GM23338 (cell line): ENCODE measurements around the gene LARGE1. TPM values are rescaled to one million over a fixed set of nuclear protein-coding genes. Genes with fewer than 3 reads are reported as not detected.

Experiments
- ATAC-seq: fragments of 200-7000 bp; cut with Tn5 transposase; 3 replicates; pipeline ENCODE4 v1.9.1; 2020
- DNase-seq: peaks from one replicate; pipeline ENCODE4 v3.0.0-alpha.2; 2015; ENCODE audit warnings: low spot score
- H2AFZ ChIP-seq: fragments of 200-600 bp; sonication (generic); 2 replicates; pipeline ENCODE4 v1.8.0; 2016; ENCODE audit warnings: antibody characterized with exemption, mild to moderate bottlenecking, moderate library complexity
- H3F3A ChIP-seq: fragments of 200-600 bp; sonication (generic); replicated peaks from 2 replicates; pipeline ENCODE4 v1.8.0; 2017; ENCODE audit warnings: antibody characterized with exemption, mixed run types, low read depth
- H3K27ac ChIP-seq: fragments of 200-600 bp; sonication (generic); 2 replicates; pipeline ENCODE4 v1.6.1; 2016; ENCODE audit warnings: low read depth
- H3K27me3 ChIP-seq: fragments of 200-600 bp; sonication (generic); 2 replicates; pipeline ENCODE4 v1.8.0; 2016; ENCODE audit warnings: mild to moderate bottlenecking, mixed run types, moderate library complexity; ENCODE audit not compliant: insufficient read depth
- H3K36me3 ChIP-seq: fragments of 200-600 bp; sonication (generic); 2 replicates; pipeline ENCODE4 v1.8.0; 2016; ENCODE audit warnings: mild to moderate bottlenecking; ENCODE audit not compliant: insufficient read depth
- H3K4me1 ChIP-seq: fragments of 200-600 bp; sonication (generic); 2 replicates; pipeline ENCODE4 v1.8.0; 2016; ENCODE audit warnings: mild to moderate bottlenecking, moderate library complexity; ENCODE audit not compliant: insufficient read depth
- H3K4me2 ChIP-seq: fragments of 200-600 bp; sonication (generic); 2 replicates; pipeline ENCODE4 v1.7.1; 2017; ENCODE audit warnings: mixed run types
- H3K4me3 ChIP-seq: fragments of 200-600 bp; sonication (generic); 2 replicates; pipeline ENCODE4 v1.6.1; 2016; ENCODE audit warnings: mixed run types
- H3K79me2 ChIP-seq: fragments of 200-600 bp; sonication (generic); replicated peaks from 2 replicates; pipeline ENCODE4 v1.8.0; 2017; ENCODE audit warnings: mild to moderate bottlenecking; ENCODE audit not compliant: insufficient read depth
- H3K9me2 ChIP-seq: fragments of 200-600 bp; sonication (generic); 2 replicates; pipeline ENCODE4 v1.8.0; 2017; ENCODE audit not compliant: insufficient read depth
- H4K20me1 ChIP-seq: fragments of 200-600 bp; sonication (generic); replicated peaks from 2 replicates; pipeline ENCODE4 v1.8.0; 2017; ENCODE audit warnings: mild to moderate bottlenecking; ENCODE audit not compliant: insufficient read depth
- H3K27ac Mint-ChIP-seq: 2 replicates; pipeline ENCODE4 v1.8.0; 2020; ENCODE audit warnings: inconsistent platforms, mild to moderate bottlenecking, moderate library complexity, mixed read lengths
- H3K27me3 Mint-ChIP-seq: 3 replicates; pipeline ENCODE4 v1.8.0; 2022; ENCODE audit warnings: low read depth, mild to moderate bottlenecking, moderate library complexity, mixed read lengths, inconsistent platforms; ENCODE audit not compliant: insufficient read depth, poor library complexity
- H3K36me3 Mint-ChIP-seq: 3 replicates; pipeline ENCODE4 v1.8.0; 2021; ENCODE audit warnings: low read depth, mild to moderate bottlenecking, inconsistent platforms, moderate library complexity, mixed read lengths
- H3K4me1 Mint-ChIP-seq: 3 replicates; pipeline ENCODE4 v1.8.0; 2020; ENCODE audit warnings: mild to moderate bottlenecking, inconsistent platforms, mixed read lengths
- H3K4me3 Mint-ChIP-seq: 3 replicates; pipeline ENCODE4 v1.8.0; 2021; ENCODE audit warnings: moderate library complexity, mild to moderate bottlenecking, inconsistent platforms, mixed read lengths
- H3K9me3 Mint-ChIP-seq: 3 replicates; pipeline ENCODE4 v1.8.0; 2020; ENCODE audit warnings: moderate library complexity, mild to moderate bottlenecking, inconsistent platforms, mixed read lengths
- CREB1 ChIP-seq: fragments of 250-450 bp; sonication (Bioruptor Pico); IDR thresholded peaks from 2 replicates; pipeline ENCODE4 v1.5.0; 2020; ENCODE audit warnings: low read depth, mild to moderate bottlenecking, moderate library complexity
- CTCF ChIP-seq, 2 experiments: fragments of 200-600 bp in 1 of 2; sonication (generic) in 1 of 2; conservative IDR thresholded peaks; 2 replicates each; pipeline versions ENCODE4 v1.5.1 to v1.6.1; 2016 to 2017; ENCODE audit warnings: antibody characterized with exemption in 2 of 2, low read depth in 2 of 2, mild to moderate bottlenecking in 2 of 2, moderate library complexity in 1 of 2
- ETS1 ChIP-seq: IDR thresholded peaks from 2 replicates; pipeline ENCODE4 v1.6.1; 2016; ENCODE audit warnings: antibody characterized with exemption
- EZH2 ChIP-seq: fragments of 200-600 bp; sonication (generic); IDR thresholded peaks from one replicate; pipeline ENCODE4 v1.8.0; 2017; ENCODE audit warnings: antibody characterized with exemption, mild to moderate bottlenecking, low read depth; ENCODE audit not compliant: unreplicated experiment
- EZH2phosphoT487 ChIP-seq: fragments of 200-600 bp; sonication (generic); IDR thresholded peaks from one replicate; pipeline ENCODE4 v1.8.1; 2018; ENCODE audit warnings: antibody characterized with exemption; ENCODE audit not compliant: unreplicated experiment
- JUNB ChIP-seq: IDR thresholded peaks from one replicate; pipeline ENCODE4 v1.6.1; 2016; ENCODE audit warnings: antibody characterized with exemption; ENCODE audit not compliant: unreplicated experiment
- NANOG ChIP-seq: IDR thresholded peaks from 2 replicates; pipeline ENCODE4 v1.6.1; 2016; ENCODE audit warnings: antibody characterized with exemption, borderline replicate concordance
- POLR2AphosphoS5 ChIP-seq: IDR thresholded peaks from 2 replicates; pipeline ENCODE4 v1.6.1; 2016; ENCODE audit warnings: antibody characterized with exemption, low read depth
- REST ChIP-seq: IDR thresholded peaks from one replicate; pipeline ENCODE4 v1.6.1; 2018; ENCODE audit warnings: antibody characterized with exemption; ENCODE audit not compliant: unreplicated experiment
- STAT1 ChIP-seq: IDR thresholded peaks from one replicate; pipeline ENCODE4 v1.6.1; 2016; ENCODE audit warnings: antibody characterized with exemption; ENCODE audit not compliant: unreplicated experiment
- ZNF114 ChIP-seq: fragments of 250-450 bp; sonication (Bioruptor Pico); IDR thresholded peaks from 2 replicates; pipeline ENCODE4 v1.5.0; 2020; ENCODE audit warnings: mild to moderate bottlenecking, moderate library complexity
- ZNF331 ChIP-seq: fragments of 250-450 bp; sonication (Bioruptor Pico); IDR thresholded peaks from 2 replicates; pipeline ENCODE4 v1.5.0; 2020; ENCODE audit warnings: low read depth, mild to moderate bottlenecking, moderate library complexity
- polyA plus RNA-seq: library from polyadenylated mRNA; unstranded; fragments of >200 nt; fragmentation: Nextera tagmentation; extraction: Ambion mirVana; gene quantifications from 2 replicates; pipeline ENCODE4 v1.2.1, GENCODE V29; 2016
- total RNA-seq: library from RNA; depleted of rRNA; stranded (reverse); fragments of >200 nt; shearing (Covaris generic); gene quantifications from 2 replicates; pipeline ENCODE4 v1.2.3, GENCODE V29; 2014

LARGE1 gene
- total and polyA plus RNA-seq, 2 experiments from 2014 or later: 12.8 to 75.6 TPM

GRCh38 chr22:33874206-33874605 is 46.1 kb downstream of the LARGE1 start (continued):
- TF ChIP-seq CTCF (conservative IDR thresholded peaks at IDR 0.05; ENCODE audit: low read depth in 2 of 2) (no peak), EZH2 (no peak), ZNF114 (no peak), JUNB (no peak)

GRCh38 chr22:33873666-33874065 is 46.6 kb downstream of the LARGE1 start:
- Histone ChIP-seq H3K4me1 (peaks cover 45% of the 10 kb centered on the region), H2AFZ (no peak overlapping the region), H3K27ac (peak overlapping the region; percentile 66), H3K79me2 (peaks cover 100% of the 10 kb centered on the region), H3K4me3 (no peak overlapping the region), H3K27me3 (no peaks in the 10 kb centered on the region), H3K36me3 (no peaks in the 10 kb centered on the region), H3F3A (no peaks in the 10 kb centered on the region), H3K9me2 (no peaks in the 10 kb centered on the region), H3K4me2 (peak overlapping the region; percentile 67), H4K20me1 (peaks cover 59% of the 10 kb centered on the region)
- Mint-ChIP-seq H3K9me3 (no peaks in the 10 kb centered on the region; the same call in 2 of the 3 replicates), H3K4me1 (peaks cover 70% of the 10 kb centered on the region), H3K27me3 (peaks cover 25% of the 10 kb centered on the region), H3K27ac (peak overlapping the region; percentile 24; the same call in 1 of the 2 replicates), H3K36me3 (no peaks in the 10 kb centered on the region), H3K4me3 (no peak overlapping the region; the same call in 2 of the 3 replicates)
- no peak for ATAC-seq
- no peak for DNase-seq
- no peak for TF ChIP-seq NANOG
- no peak for TF ChIP-seq EZH2
- TF ChIP-seq ETS1: no peak
- no peak for TF ChIP-seq JUNB
- no peak for TF ChIP-seq ZNF114
- no peak for TF ChIP-seq REST
- no peak for TF ChIP-seq CREB1 (CRISPR knock-in tag)
- TF ChIP-seq CTCF (conservative IDR thresholded peaks at IDR 0.05; ENCODE audit: low read depth in 2 of 2): no peak
- no peak for TF ChIP-seq STAT1
- no peak for TF ChIP-seq EZH2phosphoT487
- TF ChIP-seq POLR2AphosphoS5: no peak
- TF ChIP-seq ZNF331 (CRISPR knock-in tag): no peak
